Midbrain (tissue), 1 donor: Measurements from ENCODE around the gene ATP2A2.
"Not testable (repeated sequence)": the region's sequence is repeated elsewhere in the genome, so short reads cannot be mapped to it uniquely, and the experiment has no call there.

ENCODE experiments used
- DNase-seq: peaks from one replicate; lab custom pipeline; 2025; lab: John Stamatoyannopoulos, UW

ATP2A2 gene

GRCh38 chr12:110301065-110301806 lies 20.2 kb downstream of the ATP2A2 start:
- no peak for DNase-seq

GRCh38 chr12:110304061-110304551 lies 23.1 kb downstream of the ATP2A2 start:
- no peak for DNase-seq

GRCh38 chr12:110307372-110307771 lies 26.3 kb downstream of the ATP2A2 start:
- no peak for DNase-seq

GRCh38 chr12:110310763-110311162 lies 29.7 kb downstream of the ATP2A2 start:
- no peak for DNase-seq

GRCh38 chr12:110311903-110312302 lies 30.9 kb downstream of the ATP2A2 start:
- DNase-seq, result no peak

GRCh38 chr12:110312581-110313360 lies 31.7 kb downstream of the ATP2A2 start:
- no peak for DNase-seq

- DNase-seq, result no peak
Observed at GRCh38 chr12:110314308-110314707, 33.3 kb downstream of the ATP2A2 start.

GRCh38 chr12:110316861-110317260 lies 35.8 kb downstream of the ATP2A2 start:
- DNase-seq, result peak; percentile 15

GRCh38 chr12:110317911-110318310 lies 36.9 kb downstream of the ATP2A2 start:
- peak; percentile 14 for DNase-seq

GRCh38 chr12:110320550-110320949 lies 39.5 kb downstream of the ATP2A2 start:
- DNase-seq, result no peak

- no peak for DNase-seq
Observed at GRCh38 chr12:110329710-110330109, 48.7 kb downstream of the ATP2A2 start.

- peak; percentile 46 for DNase-seq
Observed at GRCh38 chr12:110330124-110330523, 49.1 kb downstream of the ATP2A2 start.

GRCh38 chr12:110330544-110330943 lies 49.5 kb downstream of the ATP2A2 start:
- peak; percentile 48 for DNase-seq

- no peak for DNase-seq
Observed at GRCh38 chr12:110333201-110333600, 52.2 kb downstream of the ATP2A2 start.

GRCh38 chr12:110335481-110336045 lies 54.5 kb downstream of the ATP2A2 start:
- DNase-seq, result no peak

GRCh38 chr12:110337912-110338710 lies 57.1 kb downstream of the ATP2A2 start:
- DNase-seq, result no peak

GRCh38 chr12:110338754-110339153 lies 57.7 kb downstream of the ATP2A2 start:
- DNase-seq, result no peak

GRCh38 chr12:110339184-110339952 lies 58.3 kb downstream of the ATP2A2 start:
- no peak for DNase-seq

GRCh38 chr12:110340261-110340660 lies 59.2 kb downstream of the ATP2A2 start:
- not testable (repeated sequence) for DNase-seq

GRCh38 chr12:110340706-110341105 lies 59.7 kb downstream of the ATP2A2 start:
- DNase-seq, result no peak

GRCh38 chr12:110342157-110342556 lies 61.1 kb downstream of the ATP2A2 start:
- no peak for DNase-seq
